ENCODE data around the gene CDC16.

DNA sequence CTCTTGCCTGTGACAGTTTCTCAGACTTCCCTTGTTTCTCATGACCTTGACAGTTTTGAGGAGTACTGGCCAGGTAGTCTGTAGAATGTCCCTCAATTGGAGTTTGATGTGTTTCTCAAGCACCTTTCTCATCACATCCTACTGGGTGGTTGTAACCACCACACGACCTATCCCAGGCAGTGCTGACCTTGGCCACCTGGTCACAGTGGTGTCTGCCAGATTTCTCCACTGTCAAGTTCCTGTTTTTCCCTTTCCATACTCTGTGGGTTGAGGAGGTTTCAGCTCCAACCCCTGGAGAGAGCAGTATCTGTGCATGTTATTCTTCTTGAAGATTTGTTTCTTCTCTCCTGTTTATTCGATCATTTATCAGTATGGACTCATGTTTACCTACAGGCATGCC is 38.3 kb downstream of the CDC16 start:
- no peak for TF ChIP-seq EZH2 (IDR thresholded peaks at IDR 0.05)
- TF ChIP-seq, protein P1, sequence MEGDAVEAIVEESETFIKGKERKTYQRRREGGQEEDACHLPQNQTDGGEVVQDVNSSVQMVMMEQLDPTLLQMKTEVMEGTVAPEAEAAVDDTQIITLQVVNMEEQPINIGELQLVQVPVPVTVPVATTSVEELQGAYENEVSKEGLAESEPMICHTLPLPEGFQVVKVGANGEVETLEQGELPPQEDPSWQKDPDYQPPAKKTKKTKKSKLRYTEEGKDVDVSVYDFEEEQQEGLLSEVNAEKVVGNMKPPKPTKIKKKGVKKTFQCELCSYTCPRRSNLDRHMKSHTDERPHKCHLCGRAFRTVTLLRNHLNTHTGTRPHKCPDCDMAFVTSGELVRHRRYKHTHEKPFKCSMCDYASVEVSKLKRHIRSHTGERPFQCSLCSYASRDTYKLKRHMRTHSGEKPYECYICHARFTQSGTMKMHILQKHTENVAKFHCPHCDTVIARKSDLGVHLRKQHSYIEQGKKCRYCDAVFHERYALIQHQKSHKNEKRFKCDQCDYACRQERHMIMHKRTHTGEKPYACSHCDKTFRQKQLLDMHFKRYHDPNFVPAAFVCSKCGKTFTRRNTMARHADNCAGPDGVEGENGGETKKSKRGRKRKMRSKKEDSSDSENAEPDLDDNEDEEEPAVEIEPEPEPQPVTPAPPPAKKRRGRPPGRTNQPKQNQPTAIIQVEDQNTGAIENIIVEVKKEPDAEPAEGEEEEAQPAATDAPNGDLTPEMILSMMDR (IDR thresholded peaks at IDR 0.05 in 2 of 3, conservative IDR thresholded peaks at IDR 0.05 in 1 of 3; ENCODE audit: borderline replicate concordance in 1 of 3, insufficient read depth in 1 of 3, low read depth in 2 of 3, low read length in 2 of 3), result no peak
- TF ChIP-seq, protein P2, sequence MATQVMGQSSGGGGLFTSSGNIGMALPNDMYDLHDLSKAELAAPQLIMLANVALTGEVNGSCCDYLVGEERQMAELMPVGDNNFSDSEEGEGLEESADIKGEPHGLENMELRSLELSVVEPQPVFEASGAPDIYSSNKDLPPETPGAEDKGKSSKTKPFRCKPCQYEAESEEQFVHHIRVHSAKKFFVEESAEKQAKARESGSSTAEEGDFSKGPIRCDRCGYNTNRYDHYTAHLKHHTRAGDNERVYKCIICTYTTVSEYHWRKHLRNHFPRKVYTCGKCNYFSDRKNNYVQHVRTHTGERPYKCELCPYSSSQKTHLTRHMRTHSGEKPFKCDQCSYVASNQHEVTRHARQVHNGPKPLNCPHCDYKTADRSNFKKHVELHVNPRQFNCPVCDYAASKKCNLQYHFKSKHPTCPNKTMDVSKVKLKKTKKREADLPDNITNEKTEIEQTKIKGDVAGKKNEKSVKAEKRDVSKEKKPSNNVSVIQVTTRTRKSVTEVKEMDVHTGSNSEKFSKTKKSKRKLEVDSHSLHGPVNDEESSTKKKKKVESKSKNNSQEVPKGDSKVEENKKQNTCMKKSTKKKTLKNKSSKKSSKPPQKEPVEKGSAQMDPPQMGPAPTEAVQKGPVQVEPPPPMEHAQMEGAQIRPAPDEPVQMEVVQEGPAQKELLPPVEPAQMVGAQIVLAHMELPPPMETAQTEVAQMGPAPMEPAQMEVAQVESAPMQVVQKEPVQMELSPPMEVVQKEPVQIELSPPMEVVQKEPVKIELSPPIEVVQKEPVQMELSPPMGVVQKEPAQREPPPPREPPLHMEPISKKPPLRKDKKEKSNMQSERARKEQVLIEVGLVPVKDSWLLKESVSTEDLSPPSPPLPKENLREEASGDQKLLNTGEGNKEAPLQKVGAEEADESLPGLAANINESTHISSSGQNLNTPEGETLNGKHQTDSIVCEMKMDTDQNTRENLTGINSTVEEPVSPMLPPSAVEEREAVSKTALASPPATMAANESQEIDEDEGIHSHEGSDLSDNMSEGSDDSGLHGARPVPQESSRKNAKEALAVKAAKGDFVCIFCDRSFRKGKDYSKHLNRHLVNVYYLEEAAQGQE (IDR thresholded peaks at IDR 0.05; ENCODE audit: low read depth), result no peak
- no peak for TF ChIP-seq POLR2A (IDR thresholded peaks at IDR 0.05; ENCODE audit: borderline replicate concordance, extremely low read depth, insufficient read depth, insufficient read length)
- TF ChIP-seq POLR2AphosphoS5 (IDR thresholded peaks at IDR 0.05; ENCODE audit: low read depth, low read length), result no peak
- no peak for TF ChIP-seq ZFX (IDR thresholded peaks at IDR 0.05)
- TF ChIP-seq JUND (IDR thresholded peaks at IDR 0.05), result no peak
- no peak for TF ChIP-seq YY1 (IDR thresholded peaks at IDR 0.05; ENCODE audit: extremely low read depth, insufficient replicate concordance, low read depth, low read length)
- TF ChIP-seq, protein P3, sequence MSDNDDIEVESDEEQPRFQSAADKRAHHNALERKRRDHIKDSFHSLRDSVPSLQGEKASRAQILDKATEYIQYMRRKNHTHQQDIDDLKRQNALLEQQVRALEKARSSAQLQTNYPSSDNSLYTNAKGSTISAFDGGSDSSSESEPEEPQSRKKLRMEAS (IDR thresholded peaks at IDR 0.05), result no peak
- TF ChIP-seq FOSL1 (IDR thresholded peaks at IDR 0.05; ENCODE audit: low read depth), result no peak
- no peak for TF ChIP-seq CEBPB (IDR thresholded peaks at IDR 0.05; ENCODE audit: low read depth)
